HepG2 (cell line): ENCODE results near the gene DPH5. TPM values are rescaled to one million over a fixed set of nuclear protein-coding genes. Genes with fewer than 3 reads are reported as not detected.

Experiments used
- ELF3 ChIP-seq: IDR thresholded peaks from 2 replicates; pipeline ENCODE4 v1.6.1; 2016; ENCODE audit warnings: missing genetic modification reagents, missing compliant biosample characterization
- FOXO1 ChIP-seq: sonication (generic); formaldehyde crosslinking; IDR thresholded peaks from 2 replicates; pipeline ENCODE4 v1.4.0; 2020; ENCODE audit warnings: missing genetic modification reagents
- HDAC1 ChIP-seq: sonication (generic); formaldehyde crosslinking; IDR thresholded peaks from 2 replicates; pipeline ENCODE4 v1.5.1; 2020; ENCODE audit warnings: mild to moderate bottlenecking, missing genetic modification reagents
- HNF1A ChIP-seq, 2 experiments: sonication (generic) in 1 of 2; formaldehyde crosslinking in 1 of 2; IDR thresholded peaks; 2 replicates each; pipeline versions ENCODE4 v1.4.0 to v1.6.1; 2016 to 2020; ENCODE audit warnings: borderline replicate concordance in 1 of 2, low read depth in 1 of 2, mild to moderate bottlenecking in 1 of 2, missing genetic modification reagents in 1 of 2
- HOMEZ ChIP-seq: IDR thresholded peaks from 2 replicates; pipeline ENCODE4 v1.6.1; 2016; ENCODE audit warnings: low read depth
- KAT8 ChIP-seq: IDR thresholded peaks from 2 replicates; pipeline ENCODE4 v1.6.1; 2016; ENCODE audit warnings: missing genetic modification reagents, missing compliant biosample characterization
- KMT2B ChIP-seq: IDR thresholded peaks from 2 replicates; pipeline ENCODE4 v1.6.1; 2016; ENCODE audit warnings: missing genetic modification reagents, missing compliant biosample characterization
- MED1 ChIP-seq: sonication (generic); formaldehyde crosslinking; IDR thresholded peaks from 2 replicates; pipeline ENCODE4 v1.4.0; 2020; ENCODE audit warnings: missing genetic modification reagents
- MXD4 ChIP-seq: IDR thresholded peaks from 2 replicates; pipeline ENCODE4 v1.6.1; 2016; ENCODE audit warnings: mild to moderate bottlenecking, missing biosample characterization, missing genetic modification reagents
- MXI1 ChIP-seq: IDR thresholded peaks from 3 replicates; pipeline ENCODE4 v1.6.1; 2012; ENCODE audit warnings: low read depth, low read length, inconsistent platforms, borderline replicate concordance
- NFKBIZ ChIP-seq: IDR thresholded peaks from 2 replicates; pipeline ENCODE4 v1.6.1; 2018; ENCODE audit warnings: missing genetic modification reagents, missing compliant biosample characterization
- PITX1 ChIP-seq: sonication (generic); formaldehyde crosslinking; IDR thresholded peaks from 2 replicates; pipeline ENCODE4 v1.5.1; 2020; ENCODE audit warnings: mild to moderate bottlenecking, missing genetic modification reagents
- POGK ChIP-seq: sonication (generic); formaldehyde crosslinking; conservative IDR thresholded peaks from 2 replicates; pipeline ENCODE4 v1.8.0; 2022; ENCODE audit warnings: mild to moderate bottlenecking, moderate library complexity, missing genetic modification reagents
- RXRB ChIP-seq: IDR thresholded peaks from 2 replicates; pipeline ENCODE4 v1.6.1; 2016; ENCODE audit warnings: borderline replicate concordance, missing genetic modification reagents, missing compliant biosample characterization
- SOX13 ChIP-seq, 3 experiments: fragments of 450-650 bp in 1 of 3; sonication (generic) in 1 of 3; formaldehyde crosslinking in 1 of 3; IDR thresholded peaks in 2 of 3; conservative IDR thresholded peaks in 1 of 3; 2 replicates each; pipeline versions ENCODE4 v1.5.0 to v1.6.1; 2016 to 2020; ENCODE audit warnings: antibody characterized with exemption in 1 of 3, mild to moderate bottlenecking in 1 of 3, missing compliant biosample characterization in 1 of 3, missing genetic modification reagents in 1 of 3, moderate library complexity in 1 of 3
- TBX3 ChIP-seq: fragments of 450-650 bp; IDR thresholded peaks from 2 replicates; pipeline ENCODE4 v1.6.1; 2017; ENCODE audit warnings: antibody characterized with exemption, mild to moderate bottlenecking, inconsistent platforms, borderline replicate concordance
- ZNF124 ChIP-seq: sonication (generic); formaldehyde crosslinking; IDR thresholded peaks from 2 replicates; pipeline ENCODE4 v1.4.0; 2020; ENCODE audit warnings: missing genetic modification reagents
- ZNF503 ChIP-seq: sonication (generic); formaldehyde crosslinking; IDR thresholded peaks from 2 replicates; pipeline ENCODE4 v1.4.0; 2020; ENCODE audit warnings: missing genetic modification reagents
- ZNF562 ChIP-seq: sonication (generic); formaldehyde crosslinking; IDR thresholded peaks from 2 replicates; pipeline ENCODE4 v1.8.0; 2022; ENCODE audit warnings: missing genetic modification reagents, borderline replicate concordance
- ZNF614 ChIP-seq: IDR thresholded peaks from 2 replicates; pipeline ENCODE4 v1.6.1; 2018; ENCODE audit warnings: missing biosample characterization, missing genetic modification reagents, inconsistent platforms, borderline replicate concordance
- ZNF747 ChIP-seq: sonication (generic); formaldehyde crosslinking; IDR thresholded peaks from 2 replicates; pipeline ENCODE4 v1.8.1; 2023; ENCODE audit warnings: missing genetic modification reagents, mild to moderate bottlenecking, borderline replicate concordance
- polyA plus RNA-seq, 8 experiments: library from polyadenylated mRNA; depleted of rRNA in 3 of 8; stranded (reverse) in 7 of 8; unstranded in 1 of 8; fragments of >200 nt; fragmentation: Illumina TruSeq in 4 of 8; extraction: Trizol in 4 of 8; gene quantifications; 2 replicates each; pipeline versions ENCODE4 v1.2.1 to v1.2.3, GENCODE V29; 2011 to 2016; ENCODE audit warnings: low read depth in 4 of 8, missing spikeins in 1 of 8, mixed read lengths in 1 of 8; ENCODE audit not compliant: insufficient read depth in 1 of 8
- total RNA-seq, 5 experiments: library from RNA; depleted of rRNA; stranded (reverse); fragments of >200 nt; fragmentation: Illumina TruSeq; extraction: Trizol; gene quantifications; 2 replicates each; pipeline ENCODE4 v1.2.3, GENCODE V29; 2016; ENCODE audit warnings: low read depth in 1 of 5

DPH5 gene
- total and polyA plus RNA-seq, 2 of the 13 experiments (the other 11 are each of a cell fraction or from before 2014, with no cell fraction given), result 53.2 to 79.6 TPM

GRCh38 chr1:101004061-101004460 lies 21.5 kb downstream of the DPH5 start (continued):
- TF ChIP-seq ZNF503 (peak; percentile 84), TBX3 (peak; percentile 46; the same call in 1 of the 2 replicates), ELF3 (CRISPR knock-in tag) (peak; percentile 69), MXI1 (no peak; the same call in 2 of the 3 replicates), KMT2B (CRISPR knock-in tag) (0 out of 2 replicates have a peak, but pooled peaks have one; percentile 38), KAT8 (CRISPR knock-in tag) (peak; percentile 64; the same call in 1 of the 2 replicates), HOMEZ (CRISPR knock-in tag) (peak; percentile 92), RXRB (CRISPR knock-in tag) (peak; percentile 86), MXD4 (CRISPR knock-in tag) (no peak), FOXO1 (CRISPR knock-in tag) (peak; percentile 78; the same call in 1 of the 2 replicates), POGK (CRISPR knock-in tag) (peak; percentile 44; the same call in 1 of the 2 replicates), HNF1A (IDR thresholded peaks at IDR 0.05; ENCODE audit: low read depth) (peak; percentile 63), HNF1A (CRISPR knock-in tag; IDR thresholded peaks at IDR 0.05; ENCODE audit: borderline replicate concordance) (peak; percentile 63; the same call in 1 of the 2 replicates), ZNF614 (peak; percentile 81; the same call in 1 of the 2 replicates), ZNF124 (CRISPR knock-in tag) (peak; percentile 93), PITX1 (CRISPR knock-in tag) (peak; percentile 92), ZNF562 (CRISPR knock-in tag) (no peak), HDAC1 (CRISPR knock-in tag) (peak; percentile 50), NFKBIZ (peak; percentile 58; the same call in 1 of the 2 replicates), ZNF747 (no peak), MED1 (CRISPR knock-in tag) (peak; percentile 64), SOX13 (IDR thresholded peaks at IDR 0.05) (peak; percentile 99), SOX13 (CRISPR knock-in tag; conservative IDR thresholded peaks at IDR 0.05 in 1 of 2, IDR thresholded peaks at IDR 0.05 in 1 of 2) (peak in 1 of 2 experiments; percentile 100; a peak in 2 of 4 replicates)
